IPS-18a (cell line): ENCODE results near the gene ORM2.

Experiments
- H3K27ac ChIP-seq: one replicate; pipeline ENCODE4 v1.5.1; 2013; ENCODE audit warnings: low read length
- H3K27me3 ChIP-seq: one replicate; pipeline ENCODE4 v1.6.1; 2013; ENCODE audit warnings: mild to moderate bottlenecking, low read length; ENCODE audit not compliant: control insufficient read depth, insufficient read depth
- H3K36me3 ChIP-seq: one replicate; pipeline ENCODE4 v1.6.1; 2013; ENCODE audit warnings: low read depth, low read length; ENCODE audit not compliant: control insufficient read depth
- H3K4me1 ChIP-seq: one replicate; pipeline ENCODE4 v1.6.1; 2013; ENCODE audit warnings: low read depth, low read length; ENCODE audit not compliant: control insufficient read depth
- H3K4me3 ChIP-seq: one replicate; pipeline ENCODE4 v1.5.1; 2013; ENCODE audit warnings: low read length
- H3K9ac ChIP-seq: one replicate; pipeline ENCODE4 v1.6.1; 2013; ENCODE audit warnings: mild to moderate bottlenecking, low read length, moderate library complexity
- H3K9me3 ChIP-seq: one replicate; pipeline ENCODE4 v1.6.1; 2013; ENCODE audit warnings: low read depth, low read length; ENCODE audit not compliant: control insufficient read depth

Gene ORM2

DNA sequence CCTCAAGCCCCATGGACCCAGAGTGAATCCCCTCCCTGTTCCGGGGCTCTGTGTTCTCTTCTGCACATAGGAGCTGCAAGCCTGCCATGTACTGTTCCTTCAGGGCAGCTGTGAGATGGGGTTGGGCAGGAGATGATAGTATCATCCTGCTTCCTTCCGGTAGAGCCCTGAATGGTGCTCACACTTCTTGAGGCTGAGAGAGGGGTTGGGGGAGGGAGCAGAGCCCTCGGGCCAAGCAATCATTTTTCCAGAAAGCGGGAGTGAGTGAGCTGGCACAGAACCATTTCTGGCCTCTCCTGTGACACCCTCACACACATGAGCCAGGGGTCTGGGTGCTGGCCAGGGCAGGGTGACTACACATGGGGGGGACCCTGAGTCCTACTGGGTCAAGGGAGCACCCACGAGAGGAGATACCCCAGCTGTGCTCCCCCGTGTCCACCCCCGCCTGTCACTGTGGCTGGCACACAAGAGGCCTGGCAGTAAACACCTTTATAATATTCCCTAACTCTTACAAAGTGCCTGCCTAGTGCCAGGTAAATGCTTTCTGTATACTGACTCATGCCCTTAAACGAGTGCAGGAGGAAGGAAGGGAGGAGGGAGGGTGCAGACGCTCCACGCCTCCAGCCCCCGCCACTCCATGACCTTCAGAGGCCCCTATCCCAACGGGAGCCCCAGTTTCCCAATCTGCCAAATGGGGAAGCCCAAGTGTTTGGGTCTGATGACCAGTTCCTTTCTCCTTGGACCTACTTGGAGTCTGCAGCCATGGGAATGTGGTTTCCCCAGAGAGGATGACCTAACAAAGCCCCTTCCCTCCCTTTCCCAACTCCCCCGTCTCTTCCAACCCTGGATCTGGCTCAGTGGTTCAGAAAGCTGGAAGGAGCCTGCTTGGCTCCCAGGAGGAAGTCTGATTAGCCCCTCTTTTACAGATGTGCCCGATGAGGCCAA lies 42.6 kb downstream of the ORM2 start:
- no peak overlapping the region for H3K9ac ChIP-seq
- no peaks in the 10 kb centered on the region for H3K27me3 ChIP-seq
- H3K36me3 ChIP-seq, result peaks cover 10% of the 10 kb centered on the region
- no peak overlapping the region for H3K27ac ChIP-seq
- H3K9me3 ChIP-seq, result no peaks in the 10 kb centered on the region
- no peak overlapping the region for H3K4me3 ChIP-seq
- H3K4me1 ChIP-seq, result peaks cover 39% of the 10 kb centered on the region

DNA sequence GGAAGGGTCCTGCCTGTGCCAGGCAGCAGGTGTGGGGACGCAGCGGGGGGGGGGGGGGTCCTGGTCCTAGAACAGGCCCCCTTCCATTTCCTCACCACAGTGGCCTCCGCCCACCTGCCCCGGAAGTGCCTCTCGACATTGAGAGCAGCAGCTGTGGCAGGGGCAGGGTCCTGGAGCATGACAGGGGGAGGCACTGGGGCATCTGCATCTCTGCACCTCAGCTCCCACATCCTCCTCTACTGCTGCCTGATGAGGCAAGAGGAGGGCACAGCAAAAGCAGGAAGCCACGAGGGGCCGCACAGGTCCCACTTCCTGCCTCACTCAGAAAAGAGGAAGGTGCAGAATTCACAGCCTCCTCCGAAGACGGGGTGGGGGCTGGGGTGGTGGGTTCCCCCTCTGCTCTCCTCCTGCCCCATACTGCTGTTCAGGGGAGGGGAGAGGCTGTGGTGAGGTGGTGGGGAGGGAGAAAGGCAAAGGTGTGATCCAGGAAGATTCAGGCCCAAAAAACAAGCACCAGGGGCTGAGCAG lies 43.3 kb downstream of the ORM2 start:
- H3K27ac ChIP-seq, result no peak overlapping the region
- H3K36me3 ChIP-seq, result peaks cover 2% of the 10 kb centered on the region
- H3K4me3 ChIP-seq, result no peak overlapping the region
- H3K27me3 ChIP-seq, result no peaks in the 10 kb centered on the region
- H3K9ac ChIP-seq, result no peak overlapping the region
- peaks cover 39% of the 10 kb centered on the region for H3K4me1 ChIP-seq
- no peaks in the 10 kb centered on the region for H3K9me3 ChIP-seq

DNA sequence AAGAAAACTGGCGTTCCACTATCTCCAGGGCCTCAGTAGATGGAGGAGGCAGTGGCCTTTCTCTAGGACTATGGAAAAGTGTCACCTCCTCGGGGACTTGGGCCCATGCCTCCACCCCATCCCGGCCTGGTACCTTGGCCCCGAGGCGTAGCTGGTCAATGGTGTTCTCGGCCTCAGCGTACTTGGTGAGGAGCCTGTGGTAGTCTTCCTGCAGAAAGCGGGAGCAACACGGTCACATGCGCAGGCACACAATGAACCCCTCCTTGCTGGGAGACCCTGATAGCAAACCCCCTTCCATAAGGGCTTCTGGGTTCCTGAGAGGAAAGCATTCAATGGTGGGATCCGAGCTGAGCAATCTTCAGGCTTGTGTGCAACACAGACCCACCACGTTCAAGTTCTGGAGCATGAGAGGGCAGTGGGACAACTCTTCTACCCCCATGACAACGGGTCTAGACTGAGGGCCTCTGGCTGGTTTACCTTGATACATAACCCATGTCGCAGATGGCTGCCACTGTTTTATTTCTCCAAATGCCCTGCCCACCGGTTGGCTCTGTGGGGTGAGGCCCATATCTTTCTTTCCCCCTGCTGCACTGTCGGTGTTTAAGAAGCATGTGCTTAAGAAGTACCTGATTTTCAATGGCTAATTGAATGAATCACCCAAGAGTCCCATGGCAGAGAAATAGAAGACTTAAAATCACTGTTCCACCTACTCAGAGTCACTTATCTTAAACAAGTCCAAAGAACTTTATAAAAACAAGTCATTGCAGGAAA lies 44.5 kb downstream of the ORM2 start:
- Histone ChIP-seq H3K4me3 (no peak overlapping the region), H3K4me1 (peaks cover 37% of the 10 kb centered on the region), H3K36me3 (no peaks in the 10 kb centered on the region), H3K9me3 (no peaks in the 10 kb centered on the region), H3K27me3 (no peaks in the 10 kb centered on the region), H3K27ac (no peak overlapping the region), H3K9ac (no peak overlapping the region)

DNA sequence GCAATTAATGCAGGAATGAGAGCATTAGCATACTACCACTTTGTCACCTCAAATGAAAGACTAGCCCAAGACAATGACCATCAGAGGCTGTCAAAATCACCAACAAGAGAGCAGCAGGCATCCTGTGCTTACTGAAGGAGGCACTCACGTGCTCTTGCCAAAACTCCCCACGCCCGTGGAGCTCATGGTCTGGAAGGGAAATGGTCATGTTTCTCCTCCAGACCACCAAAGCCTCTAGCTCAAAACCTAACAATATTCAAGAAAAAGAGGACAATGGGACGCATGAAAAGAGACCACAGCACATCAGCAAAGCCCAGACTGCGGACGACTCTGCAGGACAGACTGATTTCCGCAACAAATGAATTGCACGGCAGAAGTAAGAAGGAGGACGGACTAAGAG lies 45.3 kb downstream of the ORM2 start:
- peaks cover 29% of the 10 kb centered on the region for H3K4me1 ChIP-seq
- H3K36me3 ChIP-seq, result no peaks in the 10 kb centered on the region

DNA sequence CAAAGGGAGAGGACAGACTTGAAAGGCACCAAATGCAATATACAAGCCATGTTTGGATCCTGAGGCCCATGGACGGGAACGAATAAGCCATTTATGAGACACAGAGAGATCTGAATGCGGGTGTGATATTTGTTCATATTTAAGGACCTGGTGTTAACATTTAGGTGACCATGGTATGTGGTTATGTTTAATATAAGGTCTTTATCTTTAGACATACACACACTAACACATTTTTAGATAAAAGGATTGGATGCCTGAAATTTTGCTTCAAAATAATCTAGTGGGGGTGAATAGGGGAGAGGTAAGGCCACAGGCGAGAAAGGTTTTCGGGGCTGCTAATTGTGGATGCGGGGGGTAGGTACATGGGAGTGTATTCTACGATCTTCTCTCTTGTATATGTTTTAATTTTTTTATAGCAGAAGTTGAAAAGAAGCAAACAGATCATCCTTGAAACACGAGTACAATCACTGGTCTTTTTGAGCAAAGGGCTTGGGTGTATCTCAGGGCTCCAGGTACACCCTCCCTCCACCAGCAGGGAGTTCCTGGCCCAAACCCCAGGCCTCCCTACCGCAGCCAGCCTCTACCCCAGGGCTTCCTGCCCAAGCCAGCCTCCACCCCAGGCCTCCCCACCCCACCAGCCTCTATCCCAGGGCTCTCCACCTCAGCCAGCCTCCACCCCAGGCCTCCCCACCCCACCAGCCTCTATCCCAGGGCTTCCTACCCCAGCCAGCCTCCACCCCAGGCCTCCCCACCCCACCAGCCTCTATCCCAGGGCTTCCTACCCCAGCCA lies 45.9 kb downstream of the ORM2 start:
- Histone ChIP-seq H3K27ac (no peak overlapping the region), H3K36me3 (no peaks in the 10 kb centered on the region), H3K4me3 (no peak overlapping the region), H3K9me3 (no peaks in the 10 kb centered on the region), H3K4me1 (peaks cover 23% of the 10 kb centered on the region), H3K27me3 (no peaks in the 10 kb centered on the region), H3K9ac (no peak overlapping the region)

More for the DNA sequence above, 45.3 kb downstream of the ORM2 start:
- Histone ChIP-seq H3K9ac (no peak overlapping the region), H3K27ac (no peak overlapping the region), H3K4me3 (no peak overlapping the region), H3K9me3 (no peaks in the 10 kb centered on the region), H3K27me3 (no peaks in the 10 kb centered on the region)

DNA sequence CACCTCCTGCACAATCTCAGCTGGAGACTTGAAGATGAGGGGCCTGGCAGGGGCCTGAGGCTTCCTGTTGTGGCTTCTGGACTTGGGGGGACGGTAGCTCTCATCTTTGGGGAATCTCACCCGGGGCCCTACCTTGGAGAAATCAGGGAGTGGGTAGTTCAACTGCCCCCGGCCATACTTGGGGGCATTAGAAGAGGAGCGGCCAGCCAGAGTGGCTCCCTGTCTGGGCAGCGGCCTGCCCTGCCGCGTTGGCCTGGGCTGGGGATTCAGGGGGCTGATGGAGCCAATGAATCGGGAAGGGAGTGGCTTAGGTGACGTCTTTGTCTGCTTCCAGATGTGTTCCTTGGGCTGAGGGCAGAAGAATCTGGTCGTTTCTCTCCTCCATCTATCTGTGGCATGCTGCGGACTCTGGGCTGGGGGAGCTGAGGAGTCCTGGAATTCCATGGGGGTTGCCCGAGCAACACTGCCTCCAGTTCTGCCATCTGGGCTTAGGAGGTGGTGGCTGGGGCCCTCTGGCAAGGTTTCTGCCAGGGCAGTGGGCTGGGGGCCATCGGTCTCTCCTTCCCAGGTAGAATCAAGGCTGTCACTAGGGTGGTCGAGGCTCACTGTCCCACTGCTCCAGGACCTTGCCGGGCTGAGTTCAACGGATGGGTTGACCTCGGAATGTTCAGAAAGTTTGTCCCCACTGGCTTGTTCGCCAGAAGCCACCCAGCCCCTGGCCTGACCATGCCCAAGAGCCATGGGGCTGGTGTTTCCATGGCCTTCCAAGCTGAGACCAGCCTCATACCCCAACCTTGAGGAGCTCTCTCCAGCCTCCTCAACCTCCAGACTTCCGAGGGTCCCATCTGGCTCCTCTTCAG lies 47.1 kb downstream of the ORM2 start:
- peaks cover 11% of the 10 kb centered on the region for H3K4me1 ChIP-seq
- H3K9me3 ChIP-seq, result no peaks in the 10 kb centered on the region
- no peak overlapping the region for H3K27ac ChIP-seq
- H3K27me3 ChIP-seq, result no peaks in the 10 kb centered on the region
- H3K4me3 ChIP-seq, result no peak overlapping the region
- no peak overlapping the region for H3K9ac ChIP-seq
- no peaks in the 10 kb centered on the region for H3K36me3 ChIP-seq

DNA sequence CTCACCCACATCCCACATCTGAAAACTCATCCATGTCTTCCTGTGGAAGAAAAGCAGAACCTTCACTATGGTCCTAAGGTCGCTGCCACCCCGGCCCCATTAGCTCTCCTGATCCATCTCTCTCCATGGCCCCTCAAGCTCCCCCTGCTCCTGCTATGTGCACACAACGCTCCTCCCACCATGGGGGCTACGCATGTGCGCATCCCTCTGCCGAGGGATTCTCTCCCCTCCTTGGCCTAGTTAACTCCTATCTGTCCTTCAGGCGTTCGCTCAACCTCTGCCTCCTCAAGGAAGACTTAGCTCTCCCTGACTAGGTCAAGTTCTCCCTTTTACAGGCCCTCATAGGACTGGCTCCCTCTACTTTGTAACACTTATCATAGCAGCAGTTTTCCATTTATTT lies 48.3 kb downstream of the ORM2 start:
- Histone ChIP-seq H3K27me3 (no peaks in the 10 kb centered on the region), H3K9ac (no peak overlapping the region), H3K9me3 (no peaks in the 10 kb centered on the region), H3K27ac (no peak overlapping the region), H3K4me1 (peaks cover 15% of the 10 kb centered on the region), H3K4me3 (no peak overlapping the region), H3K36me3 (no peaks in the 10 kb centered on the region)

DNA sequence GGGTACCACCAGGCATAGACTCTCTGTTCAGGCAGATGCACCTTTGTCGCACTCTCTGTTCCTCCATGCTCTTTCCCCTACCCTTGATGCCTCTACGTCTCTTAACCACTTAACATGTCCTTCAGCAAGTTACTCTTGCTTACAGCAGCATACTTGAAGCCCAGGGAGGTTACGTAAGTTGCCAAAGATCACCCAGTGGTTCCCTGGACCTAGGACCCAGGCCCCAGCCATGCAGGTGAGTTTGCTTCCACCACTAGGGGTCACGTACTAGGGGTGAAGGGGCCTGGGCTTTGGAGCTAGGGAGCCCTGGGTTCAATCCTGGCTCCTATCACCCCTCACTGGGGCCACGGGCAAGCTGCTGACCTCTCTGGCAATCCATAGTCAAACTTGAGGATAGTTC lies 49.2 kb downstream of the ORM2 start:
- Histone ChIP-seq H3K9ac (no peak overlapping the region), H3K27ac (no peak overlapping the region), H3K4me3 (no peak overlapping the region), H3K9me3 (no peaks in the 10 kb centered on the region), H3K27me3 (no peaks in the 10 kb centered on the region), H3K36me3 (no peaks in the 10 kb centered on the region), H3K4me1 (peaks cover 24% of the 10 kb centered on the region)
